NT2/D1 (cell line): ENCODE data around the gene PRKAR2A.
"Not testable (repeated sequence)": the region's sequence is repeated elsewhere in the genome, so short reads cannot be mapped to it uniquely, and the experiment has no call there.

Source experiments
- DNase-seq: peaks from one replicate; pipeline ENCODE4 v3.0.0-alpha.2; 2011; ENCODE audit warnings: low read depth, low spot score
- H3K27me3 ChIP-seq: 2 replicates; pipeline ENCODE4 v1.6.0; 2011; ENCODE audit warnings: mild to moderate bottlenecking; ENCODE audit not compliant: insufficient read length, insufficient read depth
- H3K36me3 ChIP-seq: 2 replicates; pipeline ENCODE4 v1.6.1; 2011; ENCODE audit warnings: mild to moderate bottlenecking, low read length, mixed read lengths; ENCODE audit not compliant: insufficient read depth, insufficient read length
- H3K4me1 ChIP-seq: 2 replicates; pipeline ENCODE4 v1.5.1; 2011; ENCODE audit not compliant: insufficient read depth, insufficient read length
- H3K4me3 ChIP-seq: 2 replicates; pipeline ENCODE4 v1.5.1; 2011; ENCODE audit warnings: low read depth; ENCODE audit not compliant: insufficient read length
- H3K9ac ChIP-seq: 2 replicates; pipeline ENCODE4 v1.6.0; 2011; ENCODE audit warnings: low read depth; ENCODE audit not compliant: insufficient read length
- H3K9me3 ChIP-seq: 2 replicates; pipeline ENCODE4 v1.5.1; 2011; ENCODE audit warnings: mild to moderate bottlenecking, low read length; ENCODE audit not compliant: insufficient read depth
- SUZ12 ChIP-seq: IDR thresholded peaks from 2 replicates; pipeline ENCODE4 v1.6.1; 2011; ENCODE audit not compliant: insufficient read length, insufficient read depth; ENCODE audit errors: extremely low read depth
- YY1 ChIP-seq: IDR thresholded peaks from 2 replicates; pipeline ENCODE4 v1.6.1; 2011; ENCODE audit not compliant: insufficient read length, insufficient read depth
- ZNF274 ChIP-seq: IDR thresholded peaks from 2 replicates; pipeline ENCODE4 v1.6.1; 2011; ENCODE audit warnings: mild to moderate bottlenecking, low read depth, low read length

PRKAR2A gene

GRCh38 chr3:48747706-48748105, 100.0 kb downstream of the PRKAR2A start:
- no peak for DNase-seq
- Histone ChIP-seq H3K27me3 (no peaks in the 10 kb centered on the region), H3K4me1 (no peaks in the 10 kb centered on the region), H3K4me3 (no peak overlapping the region), H3K9ac (no peak overlapping the region), H3K36me3 (peaks cover 27% of the 10 kb centered on the region), H3K9me3 (no peaks in the 10 kb centered on the region)
- TF ChIP-seq ZNF274 (no peak), SUZ12 (no peak), YY1 (no peak)

GRCh38 chr3:48747015-48747615, 100.6 kb downstream of the PRKAR2A start:
- Histone ChIP-seq H3K27me3 (no peaks in the 10 kb centered on the region), H3K36me3 (peaks cover 21% of the 10 kb centered on the region), H3K9me3 (no peaks in the 10 kb centered on the region), H3K4me3 (no peak overlapping the region), H3K9ac (no peak overlapping the region), H3K4me1 (no peaks in the 10 kb centered on the region)
- DNase-seq = no peak
- TF ChIP-seq ZNF274 (no peak), SUZ12 (no peak), YY1 (no peak)

- H3K9ac ChIP-seq = no peak overlapping the region
- no peaks in the 10 kb centered on the region for H3K9me3 ChIP-seq
- H3K4me3 ChIP-seq = no peak overlapping the region
- peaks cover 7% of the 10 kb centered on the region for H3K4me1 ChIP-seq
- H3K36me3 ChIP-seq = peaks cover 6% of the 10 kb centered on the region
- TF ChIP-seq SUZ12 (no peak), ZNF274 (no peak)
- no peak for DNase-seq
- H3K27me3 ChIP-seq = no peaks in the 10 kb centered on the region
Observed at GRCh38 chr3:48743773-48744172, 103.9 kb downstream of the PRKAR2A start.

GRCh38 chr3:48741226-48741625, 106.4 kb downstream of the PRKAR2A start:
- H3K9me3 ChIP-seq, H3K27me3 ChIP-seq, H3K4me1 ChIP-seq, H3K36me3 ChIP-seq, H3K4me3 ChIP-seq, DNase-seq, H3K9ac ChIP-seq: not testable (repeated sequence)

GRCh38 chr3:48739955-48740823, 107.5 kb downstream of the PRKAR2A start:
- no peak overlapping the region for H3K4me3 ChIP-seq
- peak; percentile 57 for DNase-seq

GRCh38 chr3:48739617-48739954, 108.1 kb downstream of the PRKAR2A start:
- no peaks in the 10 kb centered on the region for H3K36me3 ChIP-seq
- peaks cover 9% of the 10 kb centered on the region for H3K4me1 ChIP-seq
- no peaks in the 10 kb centered on the region for H3K9me3 ChIP-seq
- no peak for DNase-seq
- H3K9ac ChIP-seq = no peak overlapping the region
- TF ChIP-seq YY1 (no peak), ZNF274 (no peak), SUZ12 (no peak)
- H3K4me3 ChIP-seq = no peak overlapping the region
- no peaks in the 10 kb centered on the region for H3K27me3 ChIP-seq

More at GRCh38 chr3:48739955-48740823, 107.5 kb downstream of the PRKAR2A start:
- H3K4me1 ChIP-seq = peaks cover 9% of the 10 kb centered on the region
- no peaks in the 10 kb centered on the region for H3K36me3 ChIP-seq
- H3K27me3 ChIP-seq = no peaks in the 10 kb centered on the region
- H3K9ac ChIP-seq = peak overlapping the region; percentile 6
- no peak for TF ChIP-seq ZNF274
- no peak for TF ChIP-seq SUZ12
- no peak for TF ChIP-seq YY1
- no peaks in the 10 kb centered on the region for H3K9me3 ChIP-seq

GRCh38 chr3:48738926-48739616, 108.6 kb downstream of the PRKAR2A start:
- H3K4me3 ChIP-seq = no peak overlapping the region
- no peaks in the 10 kb centered on the region for H3K27me3 ChIP-seq
- H3K36me3 ChIP-seq = no peaks in the 10 kb centered on the region
- H3K9me3 ChIP-seq = no peaks in the 10 kb centered on the region
- TF ChIP-seq YY1 = no peak
- no peak for TF ChIP-seq SUZ12
- no peak for TF ChIP-seq ZNF274
- peaks cover 9% of the 10 kb centered on the region for H3K4me1 ChIP-seq
- DNase-seq = no peak
- no peak overlapping the region for H3K9ac ChIP-seq
